MG63 (cell line): ENCODE data around the gene KCNMA1. TPM values are rescaled to one million over a fixed set of nuclear protein-coding genes. Genes with fewer than 3 reads are reported as not detected.

ENCODE experiments used
- DNase-seq: peaks from one replicate; pipeline ENCODE4 v3.0.0-alpha.2; 2020
- H3K27me3 ChIP-seq: fragments of 250-450 bp; sonication (Bioruptor Pico); 2 replicates; pipeline ENCODE4 v1.5.1; 2020; ENCODE audit warnings: mild to moderate bottlenecking, moderate library complexity
- H3K36me3 ChIP-seq: fragments of 250-450 bp; sonication (Bioruptor Pico); 2 replicates; pipeline ENCODE4 v1.5.1; 2020; ENCODE audit warnings: mild to moderate bottlenecking, moderate library complexity
- H3K4me3 ChIP-seq: fragments of 250-450 bp; sonication (Bioruptor Pico); 2 replicates; pipeline ENCODE4 v1.5.1; 2020; ENCODE audit warnings: mild to moderate bottlenecking, moderate library complexity
- H3K9me3 ChIP-seq: fragments of 250-450 bp; sonication (Bioruptor Pico); 2 replicates; pipeline ENCODE4 v1.5.1; 2020; ENCODE audit warnings: mild to moderate bottlenecking, moderate library complexity
- total RNA-seq: library from RNA; depleted of rRNA; stranded (reverse); fragments of >200 nt; shearing (Covaris generic); gene quantifications from 2 replicates; pipeline ENCODE4 v1.2.3, GENCODE V29; 2014; ENCODE audit warnings: low replicate concordance

KCNMA1 gene
- total RNA-seq, 1 experiment from 2014 or later, result 40.8 TPM

- Histone ChIP-seq H3K4me3 (no peak overlapping the region), H3K27me3 (no peaks in the 10 kb centered on the region), H3K36me3 (peaks cover 31% of the 10 kb centered on the region), H3K9me3 (no peaks in the 10 kb centered on the region)
- DNase-seq, result no peak
Measured at GRCh38 chr10:77068969-77069368, 568.6 kb downstream of the KCNMA1 start.

GRCh38 chr10:77068272-77068671 lies 569.3 kb downstream of the KCNMA1 start:
- DNase-seq, result no peak
- H3K27me3 ChIP-seq, result no peaks in the 10 kb centered on the region
- H3K36me3 ChIP-seq, result peaks cover 31% of the 10 kb centered on the region
- H3K4me3 ChIP-seq, result no peak overlapping the region
- H3K9me3 ChIP-seq, result no peaks in the 10 kb centered on the region

- H3K27me3 ChIP-seq, result no peaks in the 10 kb centered on the region
- no peaks in the 10 kb centered on the region for H3K9me3 ChIP-seq
- H3K4me3 ChIP-seq, result no peak overlapping the region
- DNase-seq, result no peak
- peaks cover 7% of the 10 kb centered on the region for H3K36me3 ChIP-seq
Measured at GRCh38 chr10:77062381-77062780, 575.2 kb downstream of the KCNMA1 start.

GRCh38 chr10:77060913-77061312 lies 576.7 kb downstream of the KCNMA1 start:
- H3K27me3 ChIP-seq, result no peaks in the 10 kb centered on the region
- DNase-seq, result no peak
- peaks cover 5% of the 10 kb centered on the region for H3K36me3 ChIP-seq
- no peak overlapping the region for H3K4me3 ChIP-seq
- no peaks in the 10 kb centered on the region for H3K9me3 ChIP-seq

GRCh38 chr10:77056650-77057049 lies 581.0 kb downstream of the KCNMA1 start:
- Histone ChIP-seq H3K4me3 (no peak overlapping the region), H3K9me3 (no peaks in the 10 kb centered on the region), H3K36me3 (peaks cover 2% of the 10 kb centered on the region; the same call in 1 of the 2 replicates), H3K27me3 (no peaks in the 10 kb centered on the region)
- no peak for DNase-seq

- Histone ChIP-seq H3K27me3 (no peaks in the 10 kb centered on the region), H3K36me3 (0 out of 2 replicates have a peak, but pooled peaks cover 2% of the 10 kb centered on the region), H3K4me3 (no peak overlapping the region), H3K9me3 (no peaks in the 10 kb centered on the region)
- no peak for DNase-seq
Measured at GRCh38 chr10:77052593-77052992, 585.0 kb downstream of the KCNMA1 start.

GRCh38 chr10:77051837-77052236 lies 585.8 kb downstream of the KCNMA1 start:
- DNase-seq, result no peak
- 0 out of 2 replicates have a peak, but pooled peaks cover 2% of the 10 kb centered on the region for H3K36me3 ChIP-seq
- H3K4me3 ChIP-seq, result no peak overlapping the region
- H3K27me3 ChIP-seq, result no peaks in the 10 kb centered on the region
- no peaks in the 10 kb centered on the region for H3K9me3 ChIP-seq

- no peak overlapping the region for H3K4me3 ChIP-seq
- H3K27me3 ChIP-seq, result no peaks in the 10 kb centered on the region
- 0 out of 2 replicates have a peak, but pooled peaks cover 2% of the 10 kb centered on the region for H3K36me3 ChIP-seq
- H3K9me3 ChIP-seq, result no peaks in the 10 kb centered on the region
- DNase-seq, result peak; percentile 13
Measured at GRCh38 chr10:77049896-77050295, 587.7 kb downstream of the KCNMA1 start.

- H3K36me3 ChIP-seq, result 0 out of 2 replicates have a peak, but pooled peaks cover 2% of the 10 kb centered on the region
- no peak for DNase-seq
- no peaks in the 10 kb centered on the region for H3K27me3 ChIP-seq
- no peak overlapping the region for H3K4me3 ChIP-seq
- no peaks in the 10 kb centered on the region for H3K9me3 ChIP-seq
Measured at GRCh38 chr10:77049146-77049545, 588.5 kb downstream of the KCNMA1 start.

- H3K36me3 ChIP-seq, result no peaks in the 10 kb centered on the region
- H3K4me3 ChIP-seq, result no peak overlapping the region
- no peak for DNase-seq
- H3K27me3 ChIP-seq, result no peaks in the 10 kb centered on the region
- no peaks in the 10 kb centered on the region for H3K9me3 ChIP-seq
Measured at GRCh38 chr10:77045085-77045484, 592.5 kb downstream of the KCNMA1 start.

- H3K9me3 ChIP-seq, result no peaks in the 10 kb centered on the region
- no peaks in the 10 kb centered on the region for H3K27me3 ChIP-seq
- no peak overlapping the region for H3K4me3 ChIP-seq
- no peaks in the 10 kb centered on the region for H3K36me3 ChIP-seq
- DNase-seq, result no peak
Measured at GRCh38 chr10:77043420-77043763, 594.2 kb downstream of the KCNMA1 start.

GRCh38 chr10:77042706-77043419 lies 594.7 kb downstream of the KCNMA1 start:
- no peak overlapping the region for H3K4me3 ChIP-seq
- H3K36me3 ChIP-seq, result no peaks in the 10 kb centered on the region
- H3K27me3 ChIP-seq, result no peaks in the 10 kb centered on the region
- DNase-seq, result no peak
- H3K9me3 ChIP-seq, result no peaks in the 10 kb centered on the region

GRCh38 chr10:77041636-77042258 lies 595.9 kb downstream of the KCNMA1 start:
- no peaks in the 10 kb centered on the region for H3K27me3 ChIP-seq
- peak; percentile 4 for DNase-seq
- H3K4me3 ChIP-seq, result no peak overlapping the region
- H3K9me3 ChIP-seq, result no peaks in the 10 kb centered on the region
- H3K36me3 ChIP-seq, result no peaks in the 10 kb centered on the region

GRCh38 chr10:77038407-77038806 lies 599.2 kb downstream of the KCNMA1 start:
- no peaks in the 10 kb centered on the region for H3K9me3 ChIP-seq
- H3K4me3 ChIP-seq, result no peak overlapping the region
- no peak for DNase-seq
- no peaks in the 10 kb centered on the region for H3K36me3 ChIP-seq
- no peaks in the 10 kb centered on the region for H3K27me3 ChIP-seq

GRCh38 chr10:77037735-77038403 lies 599.7 kb downstream of the KCNMA1 start:
- no peaks in the 10 kb centered on the region for H3K36me3 ChIP-seq
- no peak overlapping the region for H3K4me3 ChIP-seq
- H3K9me3 ChIP-seq, result no peaks in the 10 kb centered on the region
- H3K27me3 ChIP-seq, result no peaks in the 10 kb centered on the region
- DNase-seq, result no peak

- Histone ChIP-seq H3K4me3 (no peak overlapping the region), H3K36me3 (no peaks in the 10 kb centered on the region), H3K27me3 (no peaks in the 10 kb centered on the region), H3K9me3 (no peaks in the 10 kb centered on the region)
- no peak for DNase-seq
Measured at GRCh38 chr10:77036993-77037734, 600.4 kb downstream of the KCNMA1 start.

- no peaks in the 10 kb centered on the region for H3K27me3 ChIP-seq
- H3K9me3 ChIP-seq, result no peaks in the 10 kb centered on the region
- H3K4me3 ChIP-seq, result no peak overlapping the region
- no peaks in the 10 kb centered on the region for H3K36me3 ChIP-seq
- DNase-seq, result no peak
Measured at GRCh38 chr10:77036276-77036675, 601.3 kb downstream of the KCNMA1 start.
